ENCODE results near the gene DDX52.

GRCh38 chr17:37683454-37683984, 40.3 kb upstream of the DDX52 start:
- TF ChIP-seq POLR2A (IDR thresholded peaks at IDR 0.05) (no peak), CTCF (IDR thresholded peaks at IDR 0.05) (no peak), EP300 (IDR thresholded peaks at IDR 0.05) (no peak)
